D721Med (cell line): Measurements from ENCODE around the gene NUCB2.

ENCODE experiments used
- DNase-seq: peaks from one replicate; pipeline ENCODE4 v3.0.0; 2011; ENCODE audit warnings: low spot score; ENCODE audit not compliant: insufficient read length
- FAIRE-seq: peaks from 2 replicates; lab custom pipeline; 2011; peaks lifted over from hg19 to GRCh38; lab: Jason Lieb, UNC
- CTCF ChIP-seq: IDR thresholded peaks from 2 replicates; pipeline ENCODE4 v1.5.1; 2012; ENCODE audit warnings: mild to moderate bottlenecking, control low read depth; ENCODE audit not compliant: insufficient read depth; ENCODE audit errors: missing control alignments

NUCB2 gene

GRCh38 chr11:17286332-17286731, 9.8 kb downstream of the NUCB2 start:
- FAIRE-seq (no peak), DNase-seq (no peak)
- TF ChIP-seq CTCF = no peak

GRCh38 chr11:17287058-17287457, 10.5 kb downstream of the NUCB2 start:
- no peak for DNase-seq
- TF ChIP-seq CTCF = no peak
- FAIRE-seq = no peak

- FAIRE-seq (no peak), DNase-seq (no peak)
- TF ChIP-seq CTCF = no peak
Measured at GRCh38 chr11:17291710-17292109, 15.2 kb downstream of the NUCB2 start.

GRCh38 chr11:17293311-17293710, 16.8 kb downstream of the NUCB2 start:
- FAIRE-seq = peak; percentile 51
- TF ChIP-seq CTCF = no peak
- DNase-seq = no peak

GRCh38 chr11:17294033-17294432, 17.5 kb downstream of the NUCB2 start:
- no peak for TF ChIP-seq CTCF
- FAIRE-seq = no peak

GRCh38 chr11:17296852-17297559, 20.5 kb downstream of the NUCB2 start:
- TF ChIP-seq CTCF = no peak
- FAIRE-seq (no peak), DNase-seq (no peak)

More at GRCh38 chr11:17294033-17294432, 17.5 kb downstream of the NUCB2 start:
- no peak for DNase-seq

GRCh38 chr11:17298302-17298701, 21.8 kb downstream of the NUCB2 start:
- DNase-seq = no peak
- no peak for TF ChIP-seq CTCF
- no peak for FAIRE-seq
